ENCODE measurements around the gene PUM1. TPM values are rescaled to one million over a fixed set of nuclear protein-coding genes. Genes with fewer than 3 reads are reported as not detected.

Gene PUM1
- total RNA-seq, 1 experiment from 2014 or later = 110 TPM

- DNase-seq (ENCODE audit: unreplicated experiment) = no peak
- Mint-ChIP-seq H3K36me3 (ENCODE audit: insufficient read depth, unreplicated experiment) (peaks cover 67% of the 10 kb centered on the region), H3K27ac (ENCODE audit: low read depth, unreplicated experiment) (no peak overlapping the region), H3K4me1 (ENCODE audit: insufficient read depth, unreplicated experiment) (peaks cover 23% of the 10 kb centered on the region), H3K27me3 (ENCODE audit: insufficient read depth, unreplicated experiment) (no peaks in the 10 kb centered on the region), H3K9me3 (ENCODE audit: unreplicated experiment) (no peaks in the 10 kb centered on the region), H3K4me3 (ENCODE audit: unreplicated experiment) (no peak overlapping the region)
- no peak for TF ChIP-seq CTCF (IDR thresholded peaks at IDR 0.05; ENCODE audit: unreplicated experiment)
- intact Hi-C loops (cut with micrococcal nuclease) = no loop called here
- ChIA-PET POLR2A (interaction anchor here (1.2 to 1.3 kb wide), 3 partner anchors 9 to 12 kb away, joined by 3 to 5 read pairs (median 3); no protein-coding TSS in a partner anchor), CTCF (interaction anchor here (0.7 to 1.3 kb wide), 4 partner anchors 9 to 186 kb away, joined by 3 to 4 read pairs (median 3); no protein-coding TSS in a partner anchor)
- no TSS peak for BruUV-seq (replicated peaks)
Observed at GRCh38 chr1:30998171-30998570, 67.3 kb downstream of the PUM1 start.

- no peaks in the 10 kb centered on the region for H3K27me3 Mint-ChIP-seq (ENCODE audit: insufficient read depth, unreplicated experiment)
- H3K4me3 Mint-ChIP-seq (ENCODE audit: unreplicated experiment) = no peak overlapping the region
- POLR2A ChIA-PET = interaction anchor here (1.3 to 4.7 kb wide), 3 partner anchors 9 to 67 kb away, joined by 3 to 22 read pairs (median 5); no protein-coding TSS in a partner anchor
- no peak overlapping the region for H3K27ac Mint-ChIP-seq (ENCODE audit: low read depth, unreplicated experiment)
- intact Hi-C loops (cut with micrococcal nuclease) = no loop called here
- no peak for DNase-seq (ENCODE audit: unreplicated experiment)
- H3K9me3 Mint-ChIP-seq (ENCODE audit: unreplicated experiment) = no peaks in the 10 kb centered on the region
- BruUV-seq (replicated peaks) = no TSS peak
- TF ChIP-seq CTCF (IDR thresholded peaks at IDR 0.05; ENCODE audit: unreplicated experiment) = no peak
- peaks cover 23% of the 10 kb centered on the region for H3K4me1 Mint-ChIP-seq (ENCODE audit: insufficient read depth, unreplicated experiment)
- CTCF ChIA-PET = interaction anchor here (1.3 kb wide), 1 partner anchor 13 kb away, joined by 4 read pairs; no protein-coding TSS in a partner anchor
- H3K36me3 Mint-ChIP-seq (ENCODE audit: insufficient read depth, unreplicated experiment) = peaks cover 67% of the 10 kb centered on the region
Observed at GRCh38 chr1:30997463-30998057, 68.0 kb downstream of the PUM1 start.

GRCh38 chr1:30995990-30996612 lies 69.4 kb downstream of the PUM1 start:
- Mint-ChIP-seq H3K36me3 (ENCODE audit: insufficient read depth, unreplicated experiment) (peaks cover 69% of the 10 kb centered on the region), H3K4me3 (ENCODE audit: unreplicated experiment) (no peak overlapping the region), H3K27me3 (ENCODE audit: insufficient read depth, unreplicated experiment) (no peaks in the 10 kb centered on the region), H3K27ac (ENCODE audit: low read depth, unreplicated experiment) (no peak overlapping the region), H3K9me3 (ENCODE audit: unreplicated experiment) (no peaks in the 10 kb centered on the region), H3K4me1 (ENCODE audit: insufficient read depth, unreplicated experiment) (peaks cover 23% of the 10 kb centered on the region)
- ChIA-PET CTCF (interaction anchor here (0.8 kb wide), 1 partner anchor 34 kb away, joined by 3 read pairs; no protein-coding TSS in a partner anchor), POLR2A (interaction anchor here (0.6 to 4.7 kb wide), 6 partner anchors 11 to 135 kb away, joined by 3 to 22 read pairs (median 4); no protein-coding TSS in a partner anchor)
- BruUV-seq (replicated peaks) = no TSS peak
- no peak for DNase-seq (ENCODE audit: unreplicated experiment)
- intact Hi-C loops (cut with micrococcal nuclease) = no loop called here
- no peak for TF ChIP-seq CTCF (IDR thresholded peaks at IDR 0.05; ENCODE audit: unreplicated experiment)

GRCh38 chr1:30991862-30992606 lies 73.5 kb downstream of the PUM1 start:
- H3K36me3 Mint-ChIP-seq (ENCODE audit: insufficient read depth, unreplicated experiment) = peaks cover 69% of the 10 kb centered on the region
- no peak for TF ChIP-seq CTCF (IDR thresholded peaks at IDR 0.05; ENCODE audit: unreplicated experiment)
- no peaks in the 10 kb centered on the region for H3K9me3 Mint-ChIP-seq (ENCODE audit: unreplicated experiment)
- H3K4me1 Mint-ChIP-seq (ENCODE audit: insufficient read depth, unreplicated experiment) = peaks cover 40% of the 10 kb centered on the region
- TSS peak; percentile 2 for BruUV-seq (replicated peaks)
- no peaks in the 10 kb centered on the region for H3K27me3 Mint-ChIP-seq (ENCODE audit: insufficient read depth, unreplicated experiment)
- POLR2A ChIA-PET = interaction anchor here (0.6 to 1.0 kb wide), 3 partner anchors 9 to 564 kb away, joined by 3 to 4 read pairs (median 4); no protein-coding TSS in a partner anchor
- intact Hi-C loops (cut with micrococcal nuclease) = no loop called here
- CTCF ChIA-PET = interaction anchor here (1.2 kb wide), 1 partner anchor 11 kb away, joined by 3 read pairs; no protein-coding TSS in a partner anchor
- no peak for DNase-seq (ENCODE audit: unreplicated experiment)
- H3K27ac Mint-ChIP-seq (ENCODE audit: low read depth, unreplicated experiment) = no peak overlapping the region
- H3K4me3 Mint-ChIP-seq (ENCODE audit: unreplicated experiment) = no peak overlapping the region

Data from MCF 10A (cell line).